ENCODE data around the gene FAF1. TPM values are rescaled to one million over a fixed set of nuclear protein-coding genes. Genes with fewer than 3 reads are reported as not detected.

The FAF1 gene
- total and polyA plus RNA-seq, 4 donors = 8.6 to 45.0 (median 18.2) TPM

GRCh38 chr1:50473513-50473912 lies 486.6 kb downstream of the FAF1 start:
- TF ChIP-seq REST (IDR thresholded peaks at IDR 0.05) (no peak), TAF1 (conservative IDR thresholded peaks at IDR 0.05) (no peak), EGR1 (IDR thresholded peaks at IDR 0.05; ENCODE audit: low read depth in 2 of 2) (no peak), FOXA1 (IDR thresholded peaks at IDR 0.05) (no peak), SP1 (IDR thresholded peaks at IDR 0.05) (no peak), ZBTB33 (IDR thresholded peaks at IDR 0.05) (no peak), RXRA (IDR thresholded peaks at IDR 0.05) (no peak), JUND (IDR thresholded peaks at IDR 0.05) (no peak), RAD21 (IDR thresholded peaks at IDR 0.05) (no peak), YY1 (IDR thresholded peaks at IDR 0.05) (no peak), NR2F2 (IDR thresholded peaks at IDR 0.05) (no peak), GABPA (IDR thresholded peaks at IDR 0.05 in 1 of 2, conservative IDR thresholded peaks at IDR 0.05 in 1 of 2) (no peak), CTCF (IDR thresholded peaks at IDR 0.05; ENCODE audit: low read depth, low read length, missing input control) (no peak), ATF3 (IDR thresholded peaks at IDR 0.05) (no peak), HNF4A (conservative IDR thresholded peaks at IDR 0.05) (no peak), FOXA2 (IDR thresholded peaks at IDR 0.05) (no peak), HNF4G (IDR thresholded peaks at IDR 0.05) (no peak)
- DNase-seq (ENCODE audit: low spot score) = no peak
- H3K9me3 ChIP-seq (ENCODE audit: control insufficient read depth in 4 of 4, low read length in 3 of 4) = no peaks in the 10 kb centered on the region
- H3K9ac ChIP-seq (ENCODE audit: low read depth in 1 of 2, low read length in 2 of 2) = no peak overlapping the region
- no peak overlapping the region for H3K27ac ChIP-seq (ENCODE audit: low read depth in 1 of 2, low read length in 2 of 2)
- H3K4me3 ChIP-seq (ENCODE audit: low read depth in 1 of 3, low read length in 3 of 3) = no peak overlapping the region
- H3K27me3 ChIP-seq (ENCODE audit: control insufficient read depth in 4 of 4, insufficient read depth in 4 of 4, low read length in 3 of 4) = no peaks in the 10 kb centered on the region
- peaks cover 0 to 16% (median 11%) of the 10 kb centered on the region in 4 donors for H3K36me3 ChIP-seq (ENCODE audit: control insufficient read depth in 4 of 4, insufficient read depth in 3 of 4, low read depth in 1 of 4, low read length in 3 of 4)
- H3K4me1 ChIP-seq (ENCODE audit: control insufficient read depth in 4 of 4, insufficient read depth in 4 of 4, low read length in 3 of 4) = no peaks in the 10 kb centered on the region

GRCh38 chr1:50471967-50472366 lies 488.1 kb downstream of the FAF1 start:
- H3K27ac ChIP-seq (ENCODE audit: low read depth in 1 of 2, low read length in 2 of 2) = no peak overlapping the region
- H3K4me1 ChIP-seq (ENCODE audit: control insufficient read depth in 4 of 4, insufficient read depth in 4 of 4, low read length in 3 of 4) = no peaks in the 10 kb centered on the region
- no peak overlapping the region for H3K9ac ChIP-seq (ENCODE audit: low read depth in 1 of 2, low read length in 2 of 2)
- no peak overlapping the region for H3K4me3 ChIP-seq (ENCODE audit: low read depth in 1 of 3, low read length in 3 of 3)
- WGBS = 94% methylated on average over 3 of the region's 3 CpGs
- H3K9me3 ChIP-seq (ENCODE audit: control insufficient read depth in 4 of 4, low read length in 3 of 4) = no peaks in the 10 kb centered on the region
- no peaks in the 10 kb centered on the region for H3K27me3 ChIP-seq (ENCODE audit: control insufficient read depth in 4 of 4, insufficient read depth in 4 of 4, low read length in 3 of 4)
- no peak for TF ChIP-seq FOXA2 (IDR thresholded peaks at IDR 0.05)
- TF ChIP-seq HNF4G (IDR thresholded peaks at IDR 0.05) = no peak
- TF ChIP-seq JUND (IDR thresholded peaks at IDR 0.05) = no peak
- TF ChIP-seq SP1 (IDR thresholded peaks at IDR 0.05) = no peak
- no peak for TF ChIP-seq GABPA (IDR thresholded peaks at IDR 0.05 in 1 of 2, conservative IDR thresholded peaks at IDR 0.05 in 1 of 2)
- no peak for TF ChIP-seq CTCF (IDR thresholded peaks at IDR 0.05; ENCODE audit: low read depth, low read length, missing input control)
- TF ChIP-seq RXRA (IDR thresholded peaks at IDR 0.05) = no peak
- TF ChIP-seq FOXA1 (IDR thresholded peaks at IDR 0.05) = no peak
- no peak for TF ChIP-seq ZBTB33 (IDR thresholded peaks at IDR 0.05)
- TF ChIP-seq NR2F2 (IDR thresholded peaks at IDR 0.05) = no peak
- TF ChIP-seq HNF4A (conservative IDR thresholded peaks at IDR 0.05) = no peak
- no peak for TF ChIP-seq TAF1 (conservative IDR thresholded peaks at IDR 0.05)
- TF ChIP-seq EGR1 (IDR thresholded peaks at IDR 0.05; ENCODE audit: low read depth in 2 of 2) = no peak
- TF ChIP-seq YY1 (IDR thresholded peaks at IDR 0.05) = no peak
- no peak for TF ChIP-seq RAD21 (IDR thresholded peaks at IDR 0.05)
- no peak for TF ChIP-seq ATF3 (IDR thresholded peaks at IDR 0.05)
- no peak for TF ChIP-seq MAX (IDR thresholded peaks at IDR 0.05)
- DNase-seq (ENCODE audit: low spot score) = no peak
- peaks cover 0 to 16% (median 12%) of the 10 kb centered on the region in 4 donors for H3K36me3 ChIP-seq (ENCODE audit: control insufficient read depth in 4 of 4, insufficient read depth in 3 of 4, low read depth in 1 of 4, low read length in 3 of 4)

Data from liver (tissue), 9 donors.